ENCODE data around the gene DCTPP1.
"Not testable (repeated sequence)": the region's sequence is repeated elsewhere in the genome, so short reads cannot be mapped to it uniquely, and the experiment has no call there.

The DCTPP1 gene

GRCh38 chr16:30399435-30400186 lies 30.2 kb downstream of the DCTPP1 start:
- Histone ChIP-seq H3K9me3 (ENCODE audit: control insufficient read depth, low read length) (no peaks in the 10 kb centered on the region), H3K36me3 (ENCODE audit: control insufficient read depth, insufficient read depth, low read length) (peaks cover 5% of the 10 kb centered on the region), H3K4me1 (ENCODE audit: control insufficient read depth, insufficient read depth, low read length) (peaks cover 21% of the 10 kb centered on the region), H3K27me3 (ENCODE audit: control insufficient read depth, insufficient read depth, low read length) (peaks cover 4% of the 10 kb centered on the region), H3K9ac (ENCODE audit: low read length) (peak overlapping the region; percentile 69), H3K4me3 (ENCODE audit: low read length) (peak overlapping the region; percentile 80)

- H3K9me3 ChIP-seq (ENCODE audit: control insufficient read depth, low read length) = no peaks in the 10 kb centered on the region
- peaks cover 5% of the 10 kb centered on the region for H3K36me3 ChIP-seq (ENCODE audit: control insufficient read depth, insufficient read depth, low read length)
- H3K4me1 ChIP-seq (ENCODE audit: control insufficient read depth, insufficient read depth, low read length) = peaks cover 21% of the 10 kb centered on the region
- H3K4me3 ChIP-seq (ENCODE audit: low read length) = no peak overlapping the region
- H3K27me3 ChIP-seq (ENCODE audit: control insufficient read depth, insufficient read depth, low read length) = peaks cover 4% of the 10 kb centered on the region
- no peak overlapping the region for H3K9ac ChIP-seq (ENCODE audit: low read length)
Observed at GRCh38 chr16:30398661-30399434, 31.0 kb downstream of the DCTPP1 start.

GRCh38 chr16:30397776-30398660 lies 31.8 kb downstream of the DCTPP1 start:
- no peaks in the 10 kb centered on the region for H3K9me3 ChIP-seq (ENCODE audit: control insufficient read depth, low read length)
- H3K27me3 ChIP-seq (ENCODE audit: control insufficient read depth, insufficient read depth, low read length) = peaks cover 4% of the 10 kb centered on the region
- no peak overlapping the region for H3K9ac ChIP-seq (ENCODE audit: low read length)
- peaks cover 21% of the 10 kb centered on the region for H3K4me1 ChIP-seq (ENCODE audit: control insufficient read depth, insufficient read depth, low read length)
- H3K4me3 ChIP-seq (ENCODE audit: low read length) = no peak overlapping the region
- H3K36me3 ChIP-seq (ENCODE audit: control insufficient read depth, insufficient read depth, low read length) = peaks cover 5% of the 10 kb centered on the region

- Histone ChIP-seq H3K4me1 (ENCODE audit: control insufficient read depth, insufficient read depth, low read length) (peaks cover 21% of the 10 kb centered on the region), H3K9ac (ENCODE audit: low read length) (no peak overlapping the region), H3K36me3 (ENCODE audit: control insufficient read depth, insufficient read depth, low read length) (peaks cover 5% of the 10 kb centered on the region), H3K27me3 (ENCODE audit: control insufficient read depth, insufficient read depth, low read length) (peaks cover 4% of the 10 kb centered on the region), H3K9me3 (ENCODE audit: control insufficient read depth, low read length) (no peaks in the 10 kb centered on the region), H3K4me3 (ENCODE audit: low read length) (no peak overlapping the region)
Observed at GRCh38 chr16:30397056-30397455, 32.8 kb downstream of the DCTPP1 start.

GRCh38 chr16:30396627-30397026 lies 33.2 kb downstream of the DCTPP1 start:
- H3K4me3 ChIP-seq (ENCODE audit: low read length); H3K9ac ChIP-seq (ENCODE audit: low read length); H3K27me3 ChIP-seq (ENCODE audit: control insufficient read depth, insufficient read depth, low read length); H3K36me3 ChIP-seq (ENCODE audit: control insufficient read depth, insufficient read depth, low read length); H3K9me3 ChIP-seq (ENCODE audit: control insufficient read depth, low read length): not testable (repeated sequence)
- peaks cover 21% of the 10 kb centered on the region for H3K4me1 ChIP-seq (ENCODE audit: control insufficient read depth, insufficient read depth, low read length)

GRCh38 chr16:30395992-30396585 lies 33.7 kb downstream of the DCTPP1 start:
- peak overlapping the region; percentile 61 for H3K9ac ChIP-seq (ENCODE audit: low read length)
- peaks cover 5% of the 10 kb centered on the region for H3K36me3 ChIP-seq (ENCODE audit: control insufficient read depth, insufficient read depth, low read length)
- peaks cover 4% of the 10 kb centered on the region for H3K27me3 ChIP-seq (ENCODE audit: control insufficient read depth, insufficient read depth, low read length)
- H3K4me3 ChIP-seq (ENCODE audit: low read length) = peak overlapping the region; percentile 23
- no peaks in the 10 kb centered on the region for H3K9me3 ChIP-seq (ENCODE audit: control insufficient read depth, low read length)
- H3K4me1 ChIP-seq (ENCODE audit: control insufficient read depth, insufficient read depth, low read length) = peaks cover 21% of the 10 kb centered on the region

GRCh38 chr16:30395155-30395991 lies 34.5 kb downstream of the DCTPP1 start, which contains the start of gene ZNF48:
Gene ZNF48, plus strand, starts transcription at chr16:30395420. Its CDS starts 375 bp downstream, at chr16:30395795.
- H3K4me1 ChIP-seq (ENCODE audit: control insufficient read depth, insufficient read depth, low read length) = peaks cover 18% of the 10 kb centered on the region
- peak within 1 kb of the TSS; percentile 23 for H3K4me3 ChIP-seq (ENCODE audit: low read length)
- H3K27me3 ChIP-seq (ENCODE audit: control insufficient read depth, insufficient read depth, low read length) = peaks cover 4% of the 10 kb centered on the region
- peaks cover 5% of the 10 kb centered on the region for H3K36me3 ChIP-seq (ENCODE audit: control insufficient read depth, insufficient read depth, low read length)
- H3K9ac ChIP-seq (ENCODE audit: low read length) = peak within 1 kb of the TSS; percentile 61
- no peaks in the 10 kb centered on the region for H3K9me3 ChIP-seq (ENCODE audit: control insufficient read depth, low read length)

- Histone ChIP-seq H3K36me3 (ENCODE audit: control insufficient read depth, insufficient read depth, low read length) (peaks cover 5% of the 10 kb centered on the region), H3K4me1 (ENCODE audit: control insufficient read depth, insufficient read depth, low read length) (peaks cover 15% of the 10 kb centered on the region), H3K9ac (ENCODE audit: low read length) (peak overlapping the region; percentile 36), H3K4me3 (ENCODE audit: low read length) (no peak overlapping the region), H3K9me3 (ENCODE audit: control insufficient read depth, low read length) (no peaks in the 10 kb centered on the region), H3K27me3 (ENCODE audit: control insufficient read depth, insufficient read depth, low read length) (peaks cover under 1% of the 10 kb centered on the region)
Observed at GRCh38 chr16:30394592-30395154, 35.2 kb downstream of the DCTPP1 start.

GRCh38 chr16:30383521-30383920 lies 46.3 kb downstream of the DCTPP1 start:
- Histone ChIP-seq H3K4me3 (ENCODE audit: low read length) (no peak overlapping the region), H3K36me3 (ENCODE audit: control insufficient read depth, insufficient read depth, low read length) (no peaks in the 10 kb centered on the region), H3K9ac (ENCODE audit: low read length) (no peak overlapping the region), H3K9me3 (ENCODE audit: control insufficient read depth, low read length) (no peaks in the 10 kb centered on the region), H3K4me1 (ENCODE audit: control insufficient read depth, insufficient read depth, low read length) (peaks cover 4% of the 10 kb centered on the region), H3K27me3 (ENCODE audit: control insufficient read depth, insufficient read depth, low read length) (no peaks in the 10 kb centered on the region)

GRCh38 chr16:30382111-30382881 lies 47.5 kb downstream of the DCTPP1 start, which contains the start of gene SEPTIN1:
Gene SEPTIN1, minus strand, starts transcription at chr16:30382561. Its CDS starts 19 bp downstream, at chr16:30382542.
- no peaks in the 10 kb centered on the region for H3K27me3 ChIP-seq (ENCODE audit: control insufficient read depth, insufficient read depth, low read length)
- peaks cover 7% of the 10 kb centered on the region for H3K4me1 ChIP-seq (ENCODE audit: control insufficient read depth, insufficient read depth, low read length)
- no peaks in the 10 kb centered on the region for H3K9me3 ChIP-seq (ENCODE audit: control insufficient read depth, low read length)
- H3K4me3 ChIP-seq (ENCODE audit: low read length) = no peak within 1 kb of the TSS
- no peak within 1 kb of the TSS for H3K9ac ChIP-seq (ENCODE audit: low read length)
- H3K36me3 ChIP-seq (ENCODE audit: control insufficient read depth, insufficient read depth, low read length) = no peaks in the 10 kb centered on the region

All from mucosa of stomach (tissue), 1 donor.